GM19043 (cell line): ENCODE measurements around the gene PDE1C.

Source experiments
- ATAC-seq: cut with Tn5 transposase; IDR thresholded peaks from one replicate; pipeline ENCODE4 v1.9.1; 2021; ENCODE audit warnings: low read depth; ENCODE audit not compliant: unreplicated experiment

Gene PDE1C

DNA sequence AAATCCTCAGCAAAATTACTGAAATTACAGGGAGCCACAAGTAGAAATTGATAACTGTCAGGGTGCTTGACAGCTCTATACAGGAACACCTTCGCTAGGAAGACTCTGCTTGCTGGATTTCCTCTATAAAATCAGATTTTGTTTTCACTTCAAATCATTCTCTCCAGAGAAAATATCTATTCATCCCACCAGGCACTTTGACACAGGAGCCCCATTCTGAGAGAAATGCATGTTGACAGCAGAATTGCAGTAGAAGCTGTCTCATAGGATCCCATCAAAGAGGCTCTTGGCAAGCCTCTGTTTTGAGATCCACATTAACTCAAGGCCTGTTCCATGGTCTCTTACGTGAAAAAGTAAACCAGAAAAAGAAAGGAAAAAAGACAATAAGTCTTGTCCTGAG, 116.8 kb downstream of the PDE1C start:
- ATAC-seq: no peak

GRCh38 chr7:31950091-31950755, 120.0 kb downstream of the PDE1C start:
- no peak for ATAC-seq

- no peak for ATAC-seq
These were observed 122.2 kb downstream of the PDE1C start for GRCh38 chr7:31948029-31948428.

DNA sequence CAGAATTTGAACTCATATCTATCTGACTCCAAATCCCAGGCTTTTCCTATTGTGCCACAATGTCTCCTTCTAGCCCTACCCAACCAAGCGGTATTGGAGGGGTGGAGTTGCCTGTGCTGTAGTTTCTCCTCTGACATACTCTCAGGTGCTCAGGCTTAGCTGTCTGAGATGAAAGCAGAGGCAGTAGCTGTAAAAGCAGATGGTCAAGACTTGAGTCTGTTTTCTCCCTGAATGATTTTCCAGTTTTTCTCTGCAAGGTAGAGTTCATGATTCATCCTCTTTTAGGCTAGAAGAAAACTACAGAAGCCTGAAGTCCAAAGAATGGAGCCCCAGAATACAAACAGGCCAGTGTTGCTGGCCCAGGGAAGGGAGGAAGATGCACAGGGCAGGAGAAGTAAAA, 130.0 kb downstream of the PDE1C start:
- no peak for ATAC-seq

DNA sequence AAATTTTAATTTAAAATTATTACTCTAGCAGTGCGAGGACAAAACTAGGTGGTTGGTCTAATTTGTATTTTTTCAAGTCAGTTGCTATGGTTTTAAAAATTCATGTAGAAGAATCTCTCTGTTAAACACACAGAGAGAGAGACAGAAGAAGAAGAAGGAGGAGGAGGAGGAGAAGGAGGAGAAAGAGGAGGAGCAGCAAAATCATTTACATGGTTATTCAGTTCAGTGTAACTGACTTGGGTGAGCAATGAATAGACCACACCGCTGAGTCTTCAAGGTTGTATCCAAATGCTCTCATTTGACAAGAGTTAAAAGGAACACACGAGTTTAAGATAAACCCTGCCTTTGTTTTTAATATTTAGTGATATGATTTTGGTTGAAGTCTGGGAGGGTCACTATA, 131.1 kb downstream of the PDE1C start:
- ATAC-seq: no peak

GRCh38 chr7:31938650-31939049, 131.6 kb downstream of the PDE1C start:
- no peak for ATAC-seq

- no peak for ATAC-seq
These were observed 132.2 kb downstream of the PDE1C start for GRCh38 chr7:31937982-31938381.

DNA sequence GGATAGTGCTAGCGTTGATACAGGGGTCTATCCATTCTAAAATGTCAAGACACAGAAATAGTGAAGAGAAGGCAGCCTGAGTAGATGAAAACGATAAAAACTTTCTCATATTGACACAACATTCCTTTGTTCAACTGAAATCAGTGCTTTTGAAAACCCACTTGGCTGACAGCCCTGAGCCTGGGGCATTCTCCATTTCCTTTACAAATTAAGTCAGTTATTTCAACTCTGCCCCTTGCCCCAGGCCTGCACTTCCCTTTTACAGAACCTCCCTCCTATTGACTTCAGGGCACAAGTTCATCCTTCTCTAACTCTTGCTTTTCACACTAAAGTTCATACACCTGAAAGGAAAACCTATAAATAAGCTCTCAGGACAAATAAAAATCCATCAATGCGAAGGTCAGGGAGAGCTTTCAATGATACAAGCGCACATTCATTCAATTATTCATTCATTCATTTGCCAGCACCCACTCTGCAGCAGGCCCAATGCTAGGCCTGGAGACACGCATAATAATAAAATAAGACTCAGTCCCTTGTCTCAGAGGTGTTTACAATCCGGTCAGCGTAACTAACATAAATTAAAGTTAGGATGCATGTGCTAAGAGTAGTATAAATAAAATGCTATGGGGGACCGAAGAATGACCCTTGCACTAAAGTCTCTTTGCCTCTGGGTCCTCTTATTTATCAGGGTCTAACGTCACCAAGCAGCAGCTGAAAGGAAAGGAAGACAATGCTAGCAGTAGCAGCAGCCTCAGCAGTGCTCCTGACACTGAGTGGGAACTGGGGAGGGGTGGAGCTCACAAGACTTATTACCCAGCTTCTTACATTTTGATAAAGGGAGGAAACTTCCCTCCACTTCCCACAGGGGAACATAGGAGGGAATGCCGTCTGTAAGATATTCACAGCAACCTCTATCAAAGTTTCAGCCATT, 134.8 kb downstream of the PDE1C start:
- ATAC-seq: no peak

DNA sequence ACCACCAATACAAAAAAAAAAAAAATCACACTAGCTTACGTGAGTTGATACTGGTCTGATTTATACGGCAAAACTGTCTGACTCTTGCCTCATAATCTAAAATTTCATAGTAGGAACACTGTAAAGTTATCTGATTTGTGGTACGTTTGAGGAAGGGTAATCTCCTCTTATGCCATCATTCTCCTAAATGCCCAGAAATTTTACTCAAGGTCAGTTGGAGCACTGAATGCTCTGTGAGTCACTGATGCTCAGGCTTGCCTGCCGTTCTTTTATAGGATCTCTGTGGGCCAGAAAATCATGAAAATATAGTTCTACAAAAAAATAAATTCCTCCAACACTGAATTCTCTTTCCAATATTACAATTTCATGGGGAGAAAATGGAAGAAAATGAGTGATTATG, 135.7 kb downstream of the PDE1C start:
- no peak for ATAC-seq

DNA sequence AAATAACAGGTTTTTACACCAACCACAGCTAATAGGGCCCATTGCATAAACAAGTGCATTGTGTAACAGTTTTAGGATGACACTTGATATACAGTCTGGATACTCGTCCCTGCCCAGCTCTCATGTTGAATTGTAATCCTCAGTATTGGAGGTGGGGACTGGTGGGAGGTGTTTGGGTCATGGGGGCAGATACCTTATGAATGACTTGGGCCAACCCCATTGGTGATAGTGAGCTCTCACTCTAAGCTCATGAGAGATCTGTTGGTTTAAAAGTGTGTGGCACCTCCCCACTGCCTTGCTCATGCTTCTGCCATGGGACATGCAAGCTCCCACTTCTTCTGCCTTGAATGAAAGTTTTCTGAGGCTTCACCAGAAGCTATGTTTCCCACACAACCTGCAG, 136.7 kb downstream of the PDE1C start:
- ATAC-seq: no peak

DNA sequence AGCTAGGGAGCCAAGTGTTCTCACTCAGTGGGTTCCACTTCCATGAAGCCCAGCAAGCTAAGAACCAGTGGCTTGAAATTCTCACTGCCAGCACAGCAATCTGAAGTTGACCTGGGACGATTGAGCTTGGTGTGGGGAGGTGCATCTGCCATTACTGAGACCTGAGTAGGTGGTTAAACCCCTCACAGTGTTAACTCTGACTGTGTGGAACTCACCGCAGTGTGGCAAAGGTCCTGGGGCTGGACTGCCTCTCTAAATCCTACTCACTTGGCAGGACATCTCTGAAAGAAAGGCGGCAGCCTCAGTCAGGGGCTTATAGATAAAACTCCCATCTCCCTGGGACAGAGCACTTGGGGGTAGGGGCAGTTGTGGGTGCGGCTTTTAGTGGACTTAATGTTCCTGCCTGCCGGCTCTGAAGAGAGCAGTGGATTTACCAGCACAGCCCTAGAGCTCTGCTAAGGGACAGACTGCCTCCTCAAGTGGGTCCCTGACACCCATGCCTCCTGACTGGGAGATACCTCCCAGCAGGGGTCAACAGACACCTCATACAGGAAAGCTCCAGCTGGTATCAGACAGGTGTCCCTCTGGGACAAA, 143.1 kb downstream of the PDE1C start:
- no peak for ATAC-seq

- ATAC-seq: no peak
These were observed 144.3 kb downstream of the PDE1C start for GRCh38 chr7:31925753-31926454.

- ATAC-seq: no peak
These were observed 146.0 kb downstream of the PDE1C start for GRCh38 chr7:31924251-31924650.

DNA sequence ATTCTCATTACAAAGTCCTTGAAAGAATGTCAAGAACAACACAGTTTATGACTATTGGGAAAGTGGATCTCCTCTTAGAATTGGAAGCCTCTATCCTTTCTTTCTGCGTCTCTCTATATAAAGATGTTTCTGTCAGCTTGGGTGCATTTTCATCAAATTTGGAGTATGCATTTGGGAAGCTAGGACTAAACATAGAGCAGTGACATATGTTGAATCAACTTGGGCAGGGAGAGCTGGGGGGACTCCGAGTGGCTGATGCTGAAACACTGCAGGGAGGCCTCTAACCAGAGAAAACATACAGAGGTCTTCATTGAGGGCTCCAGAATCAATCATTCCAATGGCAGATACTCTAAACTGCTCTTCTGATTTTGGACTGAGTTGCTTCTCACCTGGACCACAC, 147.4 kb downstream of the PDE1C start:
- no peak for ATAC-seq

- ATAC-seq: no peak
These were observed 149.2 kb downstream of the PDE1C start for GRCh38 chr7:31921047-31921446.

GRCh38 chr7:31919678-31920369, 150.4 kb downstream of the PDE1C start:
- no peak for ATAC-seq

- ATAC-seq: no peak
These were observed 151.4 kb downstream of the PDE1C start for GRCh38 chr7:31918706-31919393.

GRCh38 chr7:31917256-31917655, 153.0 kb downstream of the PDE1C start:
- no peak for ATAC-seq

DNA sequence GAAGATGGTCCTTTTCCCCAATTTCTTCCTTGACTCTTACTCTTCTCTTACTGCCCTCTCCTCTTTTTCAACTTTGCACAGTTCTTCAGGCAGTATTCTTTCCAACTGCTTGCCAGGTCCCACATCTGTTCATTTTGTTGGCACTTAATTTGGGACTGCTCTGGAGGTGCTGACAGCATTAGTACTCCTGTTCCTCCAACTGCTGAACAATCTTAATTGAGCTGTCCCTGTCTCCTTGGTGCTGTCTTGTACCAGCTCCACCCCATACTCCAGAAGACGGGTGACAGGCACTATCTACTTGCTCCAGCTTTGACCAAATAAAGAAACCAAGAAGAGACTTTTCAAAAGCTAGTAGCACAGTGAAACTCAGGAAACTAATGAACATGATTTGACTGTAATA, 160.0 kb downstream of the PDE1C start:
- no peak for ATAC-seq
